ENCODE data around the gene LSM7. TPM values are rescaled to one million over a fixed set of nuclear protein-coding genes. Genes with fewer than 3 reads are reported as not detected.

LSM7 gene
- total RNA-seq, 1 donor from 2014 or later: 31.4 TPM

DNA sequence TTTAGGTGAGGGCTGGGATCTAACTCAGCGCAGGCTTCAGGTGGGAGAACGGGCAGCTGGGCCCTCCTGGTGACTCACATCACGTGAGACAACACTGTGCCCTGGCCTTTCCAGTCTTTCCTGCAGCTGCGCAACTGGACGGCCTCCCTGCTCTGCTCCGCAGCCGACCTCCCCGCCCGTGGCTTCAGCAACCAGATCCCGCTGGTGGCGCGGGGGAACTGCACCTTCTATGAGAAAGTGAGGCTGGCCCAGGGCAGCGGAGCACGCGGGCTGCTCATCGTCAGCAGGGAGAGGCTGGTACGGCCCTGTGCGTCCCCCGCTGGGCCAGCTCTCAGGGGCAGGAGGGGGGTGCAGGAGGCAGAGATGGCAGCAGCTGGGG is 8.9 kb upstream of the LSM7 start:
- TF ChIP-seq, protein P1, sequence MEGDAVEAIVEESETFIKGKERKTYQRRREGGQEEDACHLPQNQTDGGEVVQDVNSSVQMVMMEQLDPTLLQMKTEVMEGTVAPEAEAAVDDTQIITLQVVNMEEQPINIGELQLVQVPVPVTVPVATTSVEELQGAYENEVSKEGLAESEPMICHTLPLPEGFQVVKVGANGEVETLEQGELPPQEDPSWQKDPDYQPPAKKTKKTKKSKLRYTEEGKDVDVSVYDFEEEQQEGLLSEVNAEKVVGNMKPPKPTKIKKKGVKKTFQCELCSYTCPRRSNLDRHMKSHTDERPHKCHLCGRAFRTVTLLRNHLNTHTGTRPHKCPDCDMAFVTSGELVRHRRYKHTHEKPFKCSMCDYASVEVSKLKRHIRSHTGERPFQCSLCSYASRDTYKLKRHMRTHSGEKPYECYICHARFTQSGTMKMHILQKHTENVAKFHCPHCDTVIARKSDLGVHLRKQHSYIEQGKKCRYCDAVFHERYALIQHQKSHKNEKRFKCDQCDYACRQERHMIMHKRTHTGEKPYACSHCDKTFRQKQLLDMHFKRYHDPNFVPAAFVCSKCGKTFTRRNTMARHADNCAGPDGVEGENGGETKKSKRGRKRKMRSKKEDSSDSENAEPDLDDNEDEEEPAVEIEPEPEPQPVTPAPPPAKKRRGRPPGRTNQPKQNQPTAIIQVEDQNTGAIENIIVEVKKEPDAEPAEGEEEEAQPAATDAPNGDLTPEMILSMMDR (IDR thresholded peaks at IDR 0.05): no peak
- H3K36me3 ChIP-seq: peaks cover 13 to 31% of the 10 kb centered on the region in 2 donors
- intact Hi-C loops (cut with DNase I): no loop called here
- no peaks in the 10 kb centered on the region for H3K9me3 ChIP-seq
- no peak overlapping the region for H3K27ac ChIP-seq
- DNase-seq (ENCODE audit: low spot score in 2 of 2): no peak
- H3K4me1 ChIP-seq: peaks cover 0 to 4% of the 10 kb centered on the region in 2 donors
- H3K27me3 ChIP-seq: no peaks in the 10 kb centered on the region
- H3K4me3 ChIP-seq: no peak overlapping the region

- TF ChIP-seq, protein P1 (IDR thresholded peaks at IDR 0.05): no peak
- Histone ChIP-seq H3K27ac (no peak overlapping the region), H3K4me3 (no peak overlapping the region), H3K36me3 (peaks cover 13 to 27% of the 10 kb centered on the region in 2 donors), H3K27me3 (no peaks in the 10 kb centered on the region), H3K9me3 (no peaks in the 10 kb centered on the region), H3K4me1 (peaks cover 0 to 5% of the 10 kb centered on the region in 2 donors)
- no peak for DNase-seq (ENCODE audit: low spot score in 2 of 2)
- intact Hi-C loops (cut with DNase I): no loop called here
Measured at GRCh38 chr19:2336528-2337328, 8.3 kb upstream of the LSM7 start.

DNA sequence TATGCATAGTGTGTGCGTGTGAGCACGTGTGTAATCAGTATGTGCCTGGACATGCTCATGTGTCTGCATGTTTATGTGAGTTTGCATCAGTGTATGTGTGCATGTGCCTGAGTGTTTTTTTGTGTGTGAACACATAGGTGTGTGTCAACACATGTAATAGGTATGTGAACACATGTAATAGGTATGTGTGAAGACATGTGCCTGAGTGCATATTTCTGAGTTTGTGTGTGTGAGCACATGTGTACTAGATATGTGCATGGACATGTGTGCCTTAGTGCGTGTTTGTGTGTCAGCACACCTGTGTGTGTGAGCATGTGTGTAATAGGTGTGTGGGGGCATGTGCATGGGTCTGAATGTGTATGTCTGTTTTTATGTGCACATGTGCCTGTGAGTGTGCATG is 7.5 kb upstream of the LSM7 start:
- Histone ChIP-seq H3K27ac (no peak overlapping the region), H3K36me3 (peaks cover 13 to 18% of the 10 kb centered on the region in 2 donors), H3K4me1 (peaks cover 0 to 5% of the 10 kb centered on the region in 2 donors), H3K4me3 (no peak overlapping the region), H3K9me3 (no peaks in the 10 kb centered on the region), H3K27me3 (no peaks in the 10 kb centered on the region)
- TF ChIP-seq, protein P1 (IDR thresholded peaks at IDR 0.05): no peak
- intact Hi-C loops (cut with DNase I): no loop called here
- DNase-seq (ENCODE audit: low spot score in 2 of 2): no peak

DNA sequence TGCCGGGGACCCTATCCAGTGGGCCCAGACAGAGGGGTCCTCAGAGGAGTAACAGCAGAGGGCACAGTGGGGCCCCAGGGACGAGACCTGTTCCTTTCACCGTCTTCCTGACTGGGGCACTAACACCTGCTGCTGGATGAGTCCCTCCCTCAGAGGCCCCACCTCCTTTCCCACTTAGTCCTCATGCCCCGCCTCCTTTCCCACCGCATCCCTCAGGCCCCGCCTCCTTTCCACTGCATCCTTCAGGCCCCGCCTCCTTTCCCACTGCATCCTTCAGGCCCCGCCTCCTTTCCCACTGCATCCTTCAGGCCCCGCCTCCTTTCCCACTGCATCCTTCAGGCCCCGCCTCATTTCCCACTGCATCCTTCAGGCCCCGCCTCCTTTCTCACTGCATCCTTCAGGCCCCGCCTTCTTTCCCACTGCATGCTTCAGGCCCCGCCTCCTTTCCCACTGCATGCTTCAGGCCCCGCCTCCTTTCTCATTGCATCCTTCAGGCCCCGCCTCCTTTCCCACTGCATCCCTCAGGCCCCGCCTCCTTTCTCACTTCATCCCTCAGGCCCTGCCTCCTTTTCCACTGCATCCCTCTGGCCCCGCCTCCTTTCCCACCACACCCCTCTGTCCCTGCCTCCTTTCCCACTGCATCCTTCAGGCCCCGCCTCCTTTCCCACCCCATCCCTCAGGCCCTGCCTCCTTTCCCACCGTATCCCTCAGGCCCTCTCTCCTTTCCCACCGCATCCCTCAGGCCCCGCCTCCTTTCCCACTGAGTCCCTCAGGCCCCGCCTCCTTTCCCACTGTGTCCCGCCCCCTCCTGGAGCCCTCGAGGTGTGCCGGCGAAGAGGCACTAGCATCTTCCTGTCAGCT is 6.8 kb upstream of the LSM7 start:
- peaks cover 0 to 9% of the 10 kb centered on the region in 2 donors for H3K4me1 ChIP-seq
- no peak overlapping the region for H3K27ac ChIP-seq
- no peak overlapping the region for H3K4me3 ChIP-seq
- no peaks in the 10 kb centered on the region for H3K27me3 ChIP-seq
- DNase-seq (ENCODE audit: low spot score in 2 of 2): no peak
- TF ChIP-seq, protein P1 (IDR thresholded peaks at IDR 0.05): no peak
- H3K9me3 ChIP-seq: no peaks in the 10 kb centered on the region
- intact Hi-C loops (cut with DNase I): no loop called here
- H3K36me3 ChIP-seq: peaks cover 11 to 13% of the 10 kb centered on the region in 2 donors

- TF ChIP-seq, protein P1 (IDR thresholded peaks at IDR 0.05): no peak
- no peaks in the 10 kb centered on the region for H3K27me3 ChIP-seq
- H3K36me3 ChIP-seq: peaks cover 5 to 8% of the 10 kb centered on the region in 2 donors
- no peak overlapping the region for H3K4me3 ChIP-seq
- no peaks in the 10 kb centered on the region for H3K9me3 ChIP-seq
- H3K4me1 ChIP-seq: peaks cover 2 to 17% of the 10 kb centered on the region in 2 donors
- intact Hi-C loops (cut with DNase I): no loop called here
- no peak overlapping the region for H3K27ac ChIP-seq
- no peak for DNase-seq (ENCODE audit: low spot score in 2 of 2)
Measured at GRCh38 chr19:2334426-2334825, 6.0 kb upstream of the LSM7 start.
